WERI-Rb-1 (cell line): ENCODE measurements around the gene CACNB1.

Source experiments
- DNase-seq: peaks from one replicate; pipeline ENCODE4 v3.0.0-alpha.2; 2020
- H3K27ac ChIP-seq: fragments of 250-450 bp; sonication (Bioruptor Pico); 2 replicates; pipeline ENCODE4 v1.5.1; 2020; ENCODE audit warnings: mild to moderate bottlenecking, moderate library complexity
- H3K27me3 ChIP-seq: fragments of 250-450 bp; sonication (Bioruptor Pico); 2 replicates; pipeline ENCODE4 v1.5.1; 2021; ENCODE audit warnings: mild to moderate bottlenecking, low read depth, moderate library complexity; ENCODE audit not compliant: insufficient read depth, severe bottlenecking
- H3K36me3 ChIP-seq: fragments of 250-450 bp; sonication (Bioruptor Pico); 2 replicates; pipeline ENCODE4 v1.5.1; 2020; ENCODE audit warnings: mild to moderate bottlenecking, moderate library complexity
- H3K4me3 ChIP-seq: 2 replicates; pipeline ENCODE4 v1.5.1; 2011; ENCODE audit warnings: low read depth, mild to moderate bottlenecking, control low read depth, low read length
- H3K9me3 ChIP-seq: fragments of 250-450 bp; sonication (Bioruptor Pico); 2 replicates; pipeline ENCODE4 v1.5.1; 2021; ENCODE audit warnings: mild to moderate bottlenecking, moderate library complexity; ENCODE audit not compliant: severe bottlenecking
- TF ChIP-seq, protein P1 (sequence below): IDR thresholded peaks from 2 replicates; pipeline ENCODE4 v1.5.1; 2011; ENCODE audit warnings: low read depth, mild to moderate bottlenecking, control low read depth, inconsistent platforms, low read length

CACNB1 gene

DNA sequence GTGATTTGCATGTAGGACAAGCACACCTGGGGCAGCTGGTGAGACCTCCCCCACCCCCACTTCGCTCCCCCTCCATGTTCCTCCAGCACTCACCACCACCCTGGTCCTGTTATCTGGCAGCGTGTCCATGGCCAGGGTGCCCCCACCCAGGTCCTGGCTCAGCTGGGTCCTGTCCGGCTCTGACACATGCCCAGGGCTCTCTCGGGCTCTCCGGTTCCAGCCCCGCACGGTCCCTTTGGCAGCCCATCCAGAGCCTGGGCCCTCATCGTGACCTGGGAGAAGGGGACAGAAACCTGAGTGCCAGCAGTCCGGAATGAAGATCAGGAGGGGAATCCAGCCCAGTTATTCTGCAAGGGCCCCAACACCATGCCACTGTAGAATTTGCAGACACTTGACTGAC, 57.9 kb downstream of the CACNB1 start:
- no peaks in the 10 kb centered on the region; the same call in 1 of the 2 replicates for H3K36me3 ChIP-seq
- TF ChIP-seq, protein P1, sequence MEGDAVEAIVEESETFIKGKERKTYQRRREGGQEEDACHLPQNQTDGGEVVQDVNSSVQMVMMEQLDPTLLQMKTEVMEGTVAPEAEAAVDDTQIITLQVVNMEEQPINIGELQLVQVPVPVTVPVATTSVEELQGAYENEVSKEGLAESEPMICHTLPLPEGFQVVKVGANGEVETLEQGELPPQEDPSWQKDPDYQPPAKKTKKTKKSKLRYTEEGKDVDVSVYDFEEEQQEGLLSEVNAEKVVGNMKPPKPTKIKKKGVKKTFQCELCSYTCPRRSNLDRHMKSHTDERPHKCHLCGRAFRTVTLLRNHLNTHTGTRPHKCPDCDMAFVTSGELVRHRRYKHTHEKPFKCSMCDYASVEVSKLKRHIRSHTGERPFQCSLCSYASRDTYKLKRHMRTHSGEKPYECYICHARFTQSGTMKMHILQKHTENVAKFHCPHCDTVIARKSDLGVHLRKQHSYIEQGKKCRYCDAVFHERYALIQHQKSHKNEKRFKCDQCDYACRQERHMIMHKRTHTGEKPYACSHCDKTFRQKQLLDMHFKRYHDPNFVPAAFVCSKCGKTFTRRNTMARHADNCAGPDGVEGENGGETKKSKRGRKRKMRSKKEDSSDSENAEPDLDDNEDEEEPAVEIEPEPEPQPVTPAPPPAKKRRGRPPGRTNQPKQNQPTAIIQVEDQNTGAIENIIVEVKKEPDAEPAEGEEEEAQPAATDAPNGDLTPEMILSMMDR = no peak
- H3K9me3 ChIP-seq = peaks cover 4% of the 10 kb centered on the region
- H3K27me3 ChIP-seq = no peaks in the 10 kb centered on the region
- H3K27ac ChIP-seq = peak overlapping the region; percentile 60
- no peak overlapping the region for H3K4me3 ChIP-seq
- DNase-seq = no peak

DNA sequence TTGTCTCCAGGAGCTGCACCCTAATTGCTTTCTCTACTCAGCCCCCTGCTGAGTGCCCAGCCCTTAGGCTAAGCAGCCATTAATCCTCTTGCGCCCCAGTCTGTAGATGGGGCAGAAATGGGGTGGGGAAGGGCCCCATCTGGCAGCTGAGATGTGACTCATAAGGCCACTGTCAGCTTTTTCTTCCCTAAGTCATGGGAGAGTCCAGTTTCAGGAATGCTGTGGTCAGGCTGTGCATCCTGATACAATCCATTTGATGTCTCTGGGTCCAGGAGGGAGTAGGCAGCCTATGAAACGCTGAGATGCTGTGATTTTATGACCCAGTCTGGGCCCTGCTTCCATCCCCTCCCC, 58.3 kb downstream of the CACNB1 start:
- Histone ChIP-seq H3K36me3 (no peaks in the 10 kb centered on the region; the same call in 1 of the 2 replicates), H3K4me3 (no peak overlapping the region), H3K27me3 (no peaks in the 10 kb centered on the region), H3K9me3 (peaks cover 4% of the 10 kb centered on the region), H3K27ac (peak overlapping the region; percentile 60)
- peak; percentile 73 for DNase-seq
- TF ChIP-seq, protein P1 = no peak

DNA sequence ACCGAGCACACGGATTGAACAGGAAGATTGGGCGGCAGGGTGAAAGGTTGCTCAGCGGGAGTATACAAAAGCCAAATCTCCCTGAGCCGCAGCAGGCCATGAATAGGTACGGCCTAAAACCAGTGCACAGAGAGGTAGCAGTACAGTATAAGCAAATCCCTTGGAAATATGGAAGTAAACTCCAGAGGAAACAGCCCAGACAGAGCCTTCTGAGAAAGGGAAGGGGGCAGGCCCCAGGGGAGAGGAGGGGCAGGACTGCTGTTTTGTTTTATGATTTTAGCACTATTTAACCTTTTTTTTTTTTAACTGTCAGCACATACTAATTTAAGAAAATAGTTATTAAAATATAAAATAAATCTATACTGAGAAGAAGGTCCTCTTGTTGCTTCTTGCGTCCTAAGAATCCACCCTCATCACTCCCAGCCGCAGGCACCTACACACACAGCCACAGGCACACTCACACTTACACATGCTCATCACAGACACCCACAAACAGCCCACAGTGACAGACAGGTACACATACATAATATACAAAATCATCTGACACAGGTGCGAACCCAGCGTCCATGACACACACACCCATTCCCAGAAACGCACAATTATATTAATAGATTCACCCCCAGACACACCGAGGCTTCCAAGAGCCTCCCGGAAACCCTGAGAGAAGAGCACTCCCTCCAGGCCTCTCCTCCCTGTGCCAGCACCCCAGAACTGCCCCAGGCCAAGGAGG, 58.9 kb downstream of the CACNB1 start:
- Histone ChIP-seq H3K36me3 (no peaks in the 10 kb centered on the region; the same call in 1 of the 2 replicates), H3K9me3 (peaks cover 4% of the 10 kb centered on the region), H3K27ac (peak overlapping the region; percentile 60), H3K4me3 (no peak overlapping the region), H3K27me3 (no peaks in the 10 kb centered on the region)
- DNase-seq = no peak
- TF ChIP-seq, protein P1 = no peak

DNA sequence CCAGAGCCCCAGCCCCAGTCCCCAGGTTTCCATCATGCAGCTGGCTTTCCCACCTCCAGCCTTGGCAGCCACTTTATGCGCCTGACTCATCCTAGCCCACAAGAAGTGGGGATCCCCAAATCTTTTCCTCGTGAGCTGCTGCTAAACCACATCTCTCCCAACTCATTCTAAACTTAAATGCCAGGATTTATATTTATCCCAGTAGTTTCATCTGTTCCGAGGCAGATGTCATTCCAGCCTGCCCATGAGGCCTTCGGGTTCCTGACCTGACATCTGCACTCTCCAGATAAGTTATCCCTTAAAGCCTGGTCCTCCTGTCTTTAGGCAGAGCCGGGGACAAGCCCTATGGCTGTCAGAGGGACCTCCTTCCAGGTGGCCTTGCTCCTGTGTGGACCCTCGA, 62.6 kb downstream of the CACNB1 start:
- no peak overlapping the region for H3K4me3 ChIP-seq
- no peaks in the 10 kb centered on the region for H3K9me3 ChIP-seq
- no peak for DNase-seq
- no peak overlapping the region for H3K27ac ChIP-seq
- H3K36me3 ChIP-seq = no peaks in the 10 kb centered on the region; the same call in 1 of the 2 replicates
- H3K27me3 ChIP-seq = no peaks in the 10 kb centered on the region
- TF ChIP-seq, protein P1 = no peak

DNA sequence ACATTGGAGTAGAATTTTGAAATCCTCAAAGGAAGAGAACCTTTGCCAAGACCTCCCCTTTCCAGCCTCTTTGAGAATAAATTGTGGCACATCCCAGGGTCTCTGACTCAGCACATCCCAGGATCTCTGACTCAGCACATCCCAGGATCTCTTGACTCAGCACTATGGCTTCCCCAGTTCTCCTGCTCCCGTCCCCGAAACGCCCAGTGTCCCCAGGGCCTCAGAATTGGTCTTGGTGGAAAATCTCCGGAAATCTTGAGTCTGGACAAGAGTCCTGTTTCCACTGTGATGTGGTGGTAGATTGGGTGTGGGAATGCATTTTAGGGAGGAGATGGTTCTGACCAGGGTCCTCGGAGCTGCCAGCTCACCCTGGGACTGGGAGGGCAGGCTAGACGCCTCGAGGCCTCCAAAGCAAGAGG, 65.3 kb downstream of the CACNB1 start:
- Histone ChIP-seq H3K4me3 (no peak overlapping the region), H3K27ac (no peak overlapping the region), H3K36me3 (no peaks in the 10 kb centered on the region; the same call in 1 of the 2 replicates), H3K27me3 (no peaks in the 10 kb centered on the region), H3K9me3 (no peaks in the 10 kb centered on the region)
- TF ChIP-seq, protein P1 = no peak
- DNase-seq = no peak

DNA sequence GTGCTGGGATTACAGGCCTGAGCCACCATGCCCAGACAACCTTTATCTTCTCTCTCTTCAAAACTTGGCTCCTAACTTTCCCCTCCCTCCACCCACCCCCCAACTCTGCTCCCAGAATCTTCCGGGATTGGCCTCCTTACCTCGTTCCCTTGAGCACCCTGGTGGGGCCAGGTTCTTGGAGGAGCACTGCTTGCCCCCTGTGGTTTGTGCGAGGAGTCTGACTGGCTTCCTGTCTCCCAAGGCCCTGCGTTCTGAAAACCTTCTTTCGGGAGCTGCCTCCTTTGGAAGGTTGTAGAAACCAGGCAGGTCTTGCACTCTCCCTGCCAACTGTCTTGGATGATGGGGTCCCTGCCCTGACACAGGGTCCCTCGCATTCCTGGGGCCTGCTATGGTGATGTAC, 65.9 kb downstream of the CACNB1 start:
- Histone ChIP-seq H3K4me3 (no peak overlapping the region), H3K36me3 (no peaks in the 10 kb centered on the region), H3K9me3 (no peaks in the 10 kb centered on the region), H3K27me3 (no peaks in the 10 kb centered on the region), H3K27ac (no peak overlapping the region)
- DNase-seq = no peak
- TF ChIP-seq, protein P1 = no peak
